HEK293T (cell line): ENCODE data around the gene CKS1B.

Experiments used
- BHLHE40 ChIP-seq: fragments of 450-650 bp; IDR thresholded peaks from 2 replicates; pipeline ENCODE4 v1.6.1; 2016; ENCODE audit warnings: mild to moderate bottlenecking, moderate library complexity, borderline replicate concordance
- CTBP1 ChIP-seq: fragments of 450-650 bp; IDR thresholded peaks from 2 replicates; pipeline ENCODE4 v1.6.1; 2016; ENCODE audit warnings: borderline replicate concordance
- ELF4 ChIP-seq: fragments of 450-650 bp; IDR thresholded peaks from 2 replicates; pipeline ENCODE4 v1.6.1; 2017; ENCODE audit warnings: antibody characterized with exemption
- FOXK2 ChIP-seq: fragments of 450-650 bp; IDR thresholded peaks from 2 replicates; pipeline ENCODE4 v1.6.1; 2016; ENCODE audit warnings: mild to moderate bottlenecking
- FOXM1 ChIP-seq: fragments of 450-650 bp; IDR thresholded peaks from 2 replicates; pipeline ENCODE4 v1.6.1; 2017; ENCODE audit warnings: mild to moderate bottlenecking, borderline replicate concordance
- HDGF ChIP-seq: fragments of 450-650 bp; IDR thresholded peaks from 2 replicates; pipeline ENCODE4 v1.6.1; 2017; ENCODE audit warnings: antibody characterized with exemption, borderline replicate concordance
- L3MBTL2 ChIP-seq: fragments of 450-650 bp; conservative IDR thresholded peaks from 2 replicates; pipeline ENCODE4 v1.6.1; 2016; ENCODE audit warnings: mild to moderate bottlenecking
- NFRKB ChIP-seq: fragments of 450-650 bp; IDR thresholded peaks from 2 replicates; pipeline ENCODE4 v1.6.1; 2016; ENCODE audit warnings: mild to moderate bottlenecking, moderate library complexity
- SUZ12 ChIP-seq: fragments of 450-650 bp; IDR thresholded peaks from 2 replicates; pipeline ENCODE4 v1.6.1; 2016; ENCODE audit warnings: mild to moderate bottlenecking
- TARDBP ChIP-seq: fragments of 450-650 bp; IDR thresholded peaks from 2 replicates; pipeline ENCODE4 v1.6.1; 2016
- ZNF384 ChIP-seq: fragments of 450-650 bp; IDR thresholded peaks from 2 replicates; pipeline ENCODE4 v1.6.1; 2016
- TF ChIP-seq, protein P1 (sequence below): fragments of 450-650 bp; IDR thresholded peaks from 2 replicates; pipeline ENCODE4 v1.6.1; 2016

DNA sequence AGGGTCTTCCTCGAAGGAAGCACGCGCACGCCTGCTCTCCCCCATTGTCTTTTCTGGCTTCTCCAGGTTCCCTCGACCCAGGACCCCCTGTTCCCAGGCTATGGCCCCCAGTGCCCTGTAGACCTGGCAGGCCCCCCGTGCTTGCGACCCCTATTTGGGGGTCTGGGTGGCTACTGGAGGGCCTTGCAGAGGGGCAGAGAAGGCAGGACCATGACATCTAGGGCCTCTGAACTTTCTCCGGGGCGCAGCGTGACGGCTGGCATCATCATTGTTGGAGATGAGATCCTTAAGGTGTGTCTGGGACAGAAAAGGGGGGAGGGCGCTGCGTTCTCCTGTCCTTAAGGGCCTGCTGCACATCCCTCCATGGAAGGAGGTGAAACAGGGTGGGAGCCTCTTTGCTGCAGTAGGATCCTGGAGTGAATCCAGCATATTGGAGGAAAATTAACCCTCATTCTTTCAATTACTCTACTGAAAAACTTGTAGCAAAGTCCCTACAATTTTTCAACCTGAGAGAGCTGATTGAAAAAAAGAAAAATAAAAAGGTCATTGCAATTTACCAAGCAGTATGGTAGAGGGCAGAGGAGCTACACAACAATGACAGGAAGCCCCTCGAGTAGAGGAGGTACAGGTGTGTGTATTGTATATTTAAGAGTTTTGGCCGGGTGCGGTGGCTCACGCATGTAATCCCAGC is 9.4 kb downstream of the CKS1B start:
- TF ChIP-seq L3MBTL2 (no peak), FOXK2 (no peak), SUZ12 (no peak), NFRKB (no peak), ZNF384 (no peak), TARDBP (no peak), BHLHE40 (no peak), HDGF (no peak), CTBP1 (no peak), FOXM1 (no peak), ELF4 (no peak)
- TF ChIP-seq, protein P1, sequence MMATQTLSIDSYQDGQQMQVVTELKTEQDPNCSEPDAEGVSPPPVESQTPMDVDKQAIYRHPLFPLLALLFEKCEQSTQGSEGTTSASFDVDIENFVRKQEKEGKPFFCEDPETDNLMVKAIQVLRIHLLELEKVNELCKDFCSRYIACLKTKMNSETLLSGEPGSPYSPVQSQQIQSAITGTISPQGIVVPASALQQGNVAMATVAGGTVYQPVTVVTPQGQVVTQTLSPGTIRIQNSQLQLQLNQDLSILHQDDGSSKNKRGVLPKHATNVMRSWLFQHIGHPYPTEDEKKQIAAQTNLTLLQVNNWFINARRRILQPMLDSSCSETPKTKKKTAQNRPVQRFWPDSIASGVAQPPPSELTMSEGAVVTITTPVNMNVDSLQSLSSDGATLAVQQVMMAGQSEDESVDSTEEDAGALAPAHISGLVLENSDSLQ, result no peak
